IPS-NIHi11 (cell line): ENCODE results near the gene PNLIPRP3.
A peak's percentile ranks its signal among the peaks of the same experiment; 100 is the strongest.

Experiments
- DNase-seq: peaks from one replicate; pipeline ENCODE4 v3.0.0; 2012; ENCODE audit warnings: mixed read lengths, low spot score

The PNLIPRP3 gene

DNA sequence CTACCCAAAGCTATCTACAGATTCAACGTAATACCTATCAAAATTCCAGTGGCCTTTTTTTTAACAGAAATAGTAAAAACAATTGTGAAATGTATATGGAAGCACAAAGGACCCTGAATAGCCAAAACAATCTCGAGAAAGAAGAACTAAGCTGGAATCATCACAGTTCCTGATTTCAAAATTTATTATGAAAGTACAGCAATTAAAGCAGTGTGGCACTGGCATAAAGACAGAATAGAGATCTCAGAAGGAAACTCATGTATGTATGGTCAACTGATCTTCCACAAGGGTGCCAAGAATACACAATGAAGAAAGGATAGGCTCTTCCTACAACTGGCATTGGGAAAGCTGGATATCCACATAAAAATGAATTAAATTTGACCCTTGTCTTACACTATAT, 23.2 kb downstream of the PNLIPRP3 start:
- no peak for DNase-seq

DNA sequence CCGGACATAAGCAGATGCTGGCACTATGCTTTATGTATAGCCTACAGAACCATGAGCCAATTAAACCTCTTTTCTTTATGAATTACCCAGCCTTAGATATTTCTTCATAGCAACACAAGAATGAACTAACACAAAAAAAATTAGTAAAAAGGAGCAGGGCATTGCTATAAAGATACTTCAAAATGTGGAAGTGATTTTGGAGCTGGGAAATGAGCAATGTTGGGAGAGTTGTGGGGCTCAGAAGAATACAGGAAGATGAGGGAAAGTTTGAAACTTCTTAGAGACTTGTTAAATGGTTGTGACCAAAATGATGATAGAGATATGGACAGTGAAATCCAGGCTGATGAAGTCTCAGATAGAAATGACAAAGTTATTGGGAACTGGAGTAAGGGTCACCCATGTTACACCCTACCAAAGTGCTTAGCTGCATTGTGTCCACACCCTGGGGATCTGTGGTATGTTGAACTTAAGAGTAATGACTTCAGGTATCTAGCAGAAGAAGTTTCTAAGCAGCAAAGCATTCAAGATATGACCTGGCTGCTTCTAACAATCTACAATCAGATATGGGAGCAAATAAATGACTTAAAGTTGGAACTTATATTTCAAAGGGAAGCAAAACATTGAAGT, 24.2 kb downstream of the PNLIPRP3 start:
- no peak for DNase-seq

DNA sequence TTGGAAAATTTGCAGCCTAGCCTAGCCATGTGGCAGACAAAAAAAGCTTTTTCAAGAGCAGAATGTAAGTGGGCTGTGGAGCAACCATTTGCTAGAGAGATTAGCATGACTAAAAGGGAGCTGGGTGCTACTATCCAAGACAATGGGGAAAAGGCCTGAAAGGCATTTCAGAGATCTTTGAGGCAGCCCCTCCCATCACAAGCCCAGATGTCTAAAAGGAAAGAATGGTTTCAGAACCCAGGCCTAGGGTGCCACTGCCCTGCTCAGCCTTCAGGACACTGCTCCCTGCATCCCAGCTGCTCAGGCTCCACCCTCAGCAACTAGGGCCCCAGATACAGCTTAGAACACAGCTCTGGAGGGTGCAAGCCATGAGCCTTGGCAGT, 24.7 kb downstream of the PNLIPRP3 start:
- peak; percentile 56 for DNase-seq

DNA sequence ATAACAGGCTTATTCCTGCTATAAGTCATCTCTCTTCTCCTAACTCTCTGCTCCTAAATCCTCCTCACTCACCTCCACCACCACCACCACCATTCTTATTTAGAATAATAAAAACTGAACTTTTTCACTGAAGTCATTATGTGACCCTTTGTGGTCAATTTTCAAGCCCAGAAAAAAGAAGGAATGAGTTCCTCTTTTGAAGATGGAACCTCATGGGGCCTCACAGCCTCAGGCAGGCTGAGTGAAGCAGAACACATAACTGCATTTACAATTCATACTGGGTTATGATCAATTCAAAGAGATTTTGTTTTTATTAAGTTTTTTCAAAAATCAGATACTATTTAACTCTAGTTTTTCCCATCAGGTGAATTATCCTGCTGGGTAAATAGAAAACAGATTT, 29.8 kb downstream of the PNLIPRP3 start:
- DNase-seq = no peak

DNA sequence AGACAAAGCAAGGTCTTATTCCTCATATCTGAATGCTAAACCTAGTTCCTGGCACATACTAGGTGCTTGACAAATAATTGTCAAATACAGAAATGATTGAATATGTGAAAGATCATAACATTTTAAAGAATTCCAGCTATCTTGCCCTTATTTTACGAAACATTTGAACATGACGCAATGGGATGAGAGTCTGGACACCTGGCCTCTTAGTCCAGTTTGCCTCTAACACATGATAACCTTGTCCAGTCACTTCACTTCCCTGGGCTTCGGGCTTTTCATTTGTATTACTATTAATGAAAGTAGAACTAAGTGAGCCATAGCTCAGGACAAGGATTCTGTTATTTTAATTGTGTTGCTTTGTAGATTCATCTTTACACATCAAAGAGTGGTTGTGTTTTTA, 32.6 kb downstream of the PNLIPRP3 start:
- DNase-seq = no peak

DNA sequence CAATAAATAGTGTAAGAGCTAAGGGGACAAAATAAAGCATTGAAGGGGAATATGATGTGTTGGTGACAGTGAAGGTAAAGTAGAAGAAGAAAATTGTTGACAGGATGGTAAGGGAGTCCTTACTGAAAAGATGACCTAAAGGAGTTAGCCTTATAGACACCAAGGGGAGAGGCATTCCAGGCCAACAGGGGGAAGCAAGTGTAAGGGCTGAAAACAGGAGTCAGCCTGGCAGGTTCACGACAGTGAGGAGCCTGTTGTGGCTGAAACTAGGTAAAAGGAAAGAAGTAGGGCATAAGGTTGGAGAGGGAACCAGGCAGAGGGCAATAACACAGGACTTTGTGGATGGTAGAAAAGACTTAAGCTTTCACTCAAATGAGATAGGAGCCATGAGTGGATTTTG, 34.0 kb downstream of the PNLIPRP3 start:
- DNase-seq = peak; percentile 19

DNA sequence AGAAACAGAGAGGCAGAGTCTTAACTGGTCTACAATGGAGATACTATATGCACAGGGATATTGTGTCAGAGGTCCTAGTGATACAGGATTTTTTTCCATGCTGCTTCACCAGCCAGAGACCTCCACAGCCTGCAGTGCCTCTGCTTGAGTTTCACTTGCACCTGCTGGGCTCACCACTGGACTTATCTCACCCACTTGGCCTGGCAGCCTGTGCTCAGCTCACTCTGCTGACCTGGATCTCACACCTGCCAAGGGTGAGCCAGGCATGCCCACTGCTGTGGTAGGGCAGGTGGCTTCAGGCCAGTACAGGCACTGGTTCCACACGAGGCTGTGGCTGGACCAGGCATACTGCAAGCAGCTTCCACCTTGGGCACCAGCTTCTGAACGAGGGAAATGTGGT, 36.6 kb downstream of the PNLIPRP3 start:
- DNase-seq = no peak

DNA sequence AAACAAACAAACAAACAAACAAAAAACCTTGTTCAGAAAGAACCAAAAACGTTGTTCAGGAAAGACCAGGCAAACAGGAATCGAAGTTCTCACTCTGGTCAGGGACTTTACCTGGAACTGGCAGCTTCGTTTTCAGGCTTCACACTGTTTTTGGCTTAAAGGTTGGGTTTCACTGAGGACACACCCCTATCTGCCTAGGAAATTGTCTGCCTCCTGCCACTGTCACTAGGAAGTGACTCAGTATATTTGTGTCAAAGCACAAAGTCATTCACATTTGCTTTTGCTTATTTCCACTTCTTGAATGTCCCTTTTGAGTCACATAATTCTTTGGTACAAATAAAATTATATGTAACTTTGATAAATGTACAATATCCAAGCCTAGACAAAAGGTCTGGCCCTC, 37.9 kb downstream of the PNLIPRP3 start:
- DNase-seq = no peak

DNA sequence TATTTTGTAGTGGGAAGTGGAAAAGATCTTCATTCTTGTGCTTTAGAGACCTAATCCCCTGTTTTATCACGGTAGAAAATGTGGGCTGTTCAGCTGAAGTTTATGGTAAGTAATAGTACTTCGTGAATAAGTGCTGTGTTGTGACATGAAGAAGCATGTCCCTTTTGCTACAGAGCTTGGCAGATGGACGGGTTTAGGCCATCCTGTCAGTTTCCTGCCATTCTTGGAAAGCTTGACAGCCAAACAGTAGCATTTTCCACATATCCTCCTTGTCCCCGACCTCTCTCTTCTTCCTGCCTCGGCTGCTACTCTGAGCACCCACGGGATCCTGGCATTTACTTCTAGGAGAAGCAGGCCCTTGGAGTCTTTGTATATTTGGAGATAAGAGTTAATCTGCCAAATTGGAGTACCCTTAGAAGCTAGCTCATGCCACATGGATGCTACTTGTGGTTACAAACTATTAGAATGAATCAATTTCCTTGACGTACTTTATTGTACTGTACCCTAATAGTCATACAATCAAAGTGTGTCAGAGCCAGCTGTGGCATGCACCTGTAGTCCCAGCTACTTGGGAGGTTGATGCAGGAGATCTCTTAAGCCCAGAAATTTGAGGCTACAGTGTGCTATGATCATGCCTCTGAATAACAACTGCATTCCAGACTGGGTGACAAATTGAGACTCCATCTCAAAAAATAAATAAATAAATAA, 39.2 kb downstream of the PNLIPRP3 start:
- no peak for DNase-seq

DNA sequence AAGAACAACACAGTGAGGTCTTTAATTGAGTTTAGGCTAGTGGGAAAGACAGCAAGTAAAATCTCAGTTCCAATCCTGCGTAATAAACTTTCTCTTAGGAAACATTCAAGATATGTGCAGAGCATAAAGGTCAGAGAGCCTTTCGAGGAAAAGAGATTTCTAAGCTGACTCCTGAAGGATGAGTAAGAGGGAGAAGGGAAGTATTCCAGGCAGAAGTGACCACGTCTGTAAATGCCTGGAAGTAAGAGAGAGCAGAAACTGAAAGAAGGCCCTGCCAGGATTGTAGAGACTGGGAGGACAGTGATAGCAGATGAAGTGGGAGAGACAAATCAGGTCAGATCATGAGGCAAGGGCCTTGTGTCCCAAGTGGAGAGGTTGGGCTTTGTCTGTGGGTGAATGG, 41.8 kb downstream of the PNLIPRP3 start:
- no peak for DNase-seq

DNA sequence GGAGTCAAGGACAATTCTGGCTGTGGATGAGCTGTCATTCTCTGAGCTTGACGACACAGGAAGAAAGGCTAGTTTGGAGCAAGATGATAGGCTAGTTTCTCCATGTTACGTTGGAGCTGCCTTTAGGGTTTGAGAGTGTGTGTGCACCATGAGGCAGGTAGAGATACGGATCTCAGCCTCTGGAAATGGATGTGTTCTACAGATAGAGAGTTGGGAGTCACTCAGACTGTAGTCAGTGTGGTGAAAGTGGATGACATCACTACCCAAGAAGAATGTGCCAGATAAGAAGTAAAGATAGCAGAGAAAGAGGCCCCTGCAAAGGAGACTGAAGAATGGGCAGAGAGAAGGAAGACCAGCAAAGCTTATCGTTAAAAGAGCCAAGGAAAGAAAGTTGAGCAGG, 42.4 kb downstream of the PNLIPRP3 start:
- DNase-seq = no peak

DNA sequence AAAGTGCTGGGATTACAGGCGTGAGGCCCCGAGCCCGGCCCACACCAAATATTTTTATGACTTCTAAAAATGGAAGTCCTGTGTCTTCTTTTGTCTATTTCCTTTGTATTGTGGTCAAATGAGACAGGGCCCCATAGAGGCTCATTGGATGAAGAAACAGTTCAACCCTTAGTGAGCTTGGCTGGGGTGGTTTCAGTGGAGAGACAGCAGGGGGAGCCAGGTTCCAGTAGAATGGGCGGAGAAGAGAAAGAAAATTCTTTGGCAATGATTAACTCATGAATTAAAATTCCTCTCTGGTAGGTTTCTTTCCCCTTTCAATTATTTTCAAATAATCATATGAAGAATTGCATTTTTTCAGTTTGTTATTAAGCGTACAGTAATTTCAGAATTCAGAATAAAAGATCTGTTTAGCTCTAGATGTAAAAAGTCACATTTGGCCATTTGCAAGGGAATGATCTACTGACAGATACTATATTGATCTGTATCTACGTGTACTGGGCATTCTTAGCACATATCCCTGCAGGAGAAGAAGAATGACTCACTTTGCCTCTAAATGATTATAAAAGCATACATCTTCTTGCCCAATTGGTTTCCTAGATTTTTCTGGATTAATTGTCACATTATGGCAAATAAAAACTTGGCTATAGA, 43.2 kb downstream of the PNLIPRP3 start:
- peak; percentile 67 for DNase-seq

DNA sequence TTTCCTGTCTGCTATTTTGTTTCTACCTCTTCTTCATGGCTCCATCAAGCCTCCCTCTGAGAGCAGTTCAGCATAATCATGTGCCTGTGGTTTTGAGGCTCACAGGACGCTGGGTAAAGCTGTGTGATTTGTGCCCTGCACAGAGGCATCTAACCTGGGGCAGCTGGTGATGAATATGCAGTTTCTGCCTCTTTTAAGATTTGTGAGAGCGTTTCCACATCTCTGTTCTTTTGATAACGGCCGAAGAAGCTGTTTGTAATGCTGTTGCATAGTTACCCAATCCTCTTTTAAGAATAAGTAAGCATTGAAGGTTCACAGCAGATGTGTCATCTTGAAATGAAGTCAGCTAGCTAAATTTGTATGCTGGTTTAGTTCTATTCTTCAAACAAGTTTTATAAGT, 45.2 kb downstream of the PNLIPRP3 start:
- DNase-seq = no peak

DNA sequence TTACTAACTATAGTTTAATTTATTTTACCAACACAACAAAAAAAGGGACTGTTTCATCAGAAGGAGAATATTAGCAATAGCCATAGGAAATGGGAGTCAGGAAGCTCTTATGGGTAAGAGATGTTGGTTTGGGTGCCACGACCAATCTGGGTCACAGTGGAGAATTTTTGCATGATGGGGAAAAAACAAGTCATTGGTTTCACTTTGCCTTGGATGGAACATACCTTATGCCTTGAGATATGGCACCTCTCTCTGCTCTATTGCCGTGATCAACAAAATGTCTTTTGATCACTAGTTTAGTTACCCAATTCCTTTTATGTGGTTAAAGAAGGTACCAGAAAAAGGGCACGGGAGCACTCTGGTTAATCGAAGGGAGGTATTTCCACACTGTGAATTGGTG, 48.2 kb downstream of the PNLIPRP3 start:
- no peak for DNase-seq

DNA sequence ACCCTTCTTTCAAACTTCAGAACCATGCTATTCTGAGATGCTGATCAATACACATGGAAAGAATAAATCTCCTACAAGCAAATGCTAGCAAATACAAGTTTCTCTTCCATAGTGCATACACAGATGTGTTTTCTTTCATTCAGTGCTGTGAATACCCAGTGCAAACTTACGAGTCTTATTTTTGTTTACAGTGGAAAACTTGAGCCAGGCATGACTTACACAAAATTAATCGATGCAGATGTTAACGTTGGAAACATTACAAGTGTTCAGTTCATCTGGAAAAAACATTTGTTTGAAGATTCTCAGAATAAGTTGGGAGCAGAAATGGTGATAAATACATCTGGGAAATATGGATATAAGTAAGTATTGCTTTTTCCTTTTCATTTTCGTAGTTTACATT, 48.8 kb downstream of the PNLIPRP3 start:
- DNase-seq = no peak

DNA sequence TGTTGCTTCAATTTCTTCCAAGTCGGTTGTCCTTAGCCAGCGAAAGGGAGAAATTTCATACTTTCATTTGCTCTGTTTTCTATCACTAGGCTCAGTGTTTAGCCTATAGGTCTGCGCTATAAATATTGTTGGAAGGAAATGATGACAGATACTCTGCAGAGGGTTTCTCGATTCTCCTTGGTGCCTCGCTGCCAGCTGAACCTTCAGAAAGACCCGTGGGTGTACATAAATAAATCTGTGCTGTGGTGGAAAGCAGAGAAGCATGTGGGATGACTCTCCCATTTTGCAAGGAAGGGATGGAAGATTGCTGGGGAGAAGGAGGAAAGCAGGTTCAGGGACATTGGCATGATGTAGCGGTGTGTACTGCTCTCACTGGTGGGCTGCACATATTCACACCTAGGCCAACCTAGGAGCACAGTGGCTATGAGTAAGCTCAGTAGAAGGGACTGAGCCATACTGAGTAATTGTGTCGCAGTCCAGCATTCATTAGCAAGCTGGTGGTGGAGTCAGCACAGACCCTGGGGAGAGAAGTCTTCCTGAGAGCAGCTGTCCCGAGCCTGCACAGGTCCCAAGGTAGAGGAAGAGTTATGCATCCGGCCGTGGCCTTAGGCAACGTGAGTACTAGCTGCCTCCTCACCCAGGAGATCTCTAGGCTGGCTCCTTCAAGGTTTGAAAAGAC, 50.5 kb downstream of the PNLIPRP3 start:
- DNase-seq = no peak

DNA sequence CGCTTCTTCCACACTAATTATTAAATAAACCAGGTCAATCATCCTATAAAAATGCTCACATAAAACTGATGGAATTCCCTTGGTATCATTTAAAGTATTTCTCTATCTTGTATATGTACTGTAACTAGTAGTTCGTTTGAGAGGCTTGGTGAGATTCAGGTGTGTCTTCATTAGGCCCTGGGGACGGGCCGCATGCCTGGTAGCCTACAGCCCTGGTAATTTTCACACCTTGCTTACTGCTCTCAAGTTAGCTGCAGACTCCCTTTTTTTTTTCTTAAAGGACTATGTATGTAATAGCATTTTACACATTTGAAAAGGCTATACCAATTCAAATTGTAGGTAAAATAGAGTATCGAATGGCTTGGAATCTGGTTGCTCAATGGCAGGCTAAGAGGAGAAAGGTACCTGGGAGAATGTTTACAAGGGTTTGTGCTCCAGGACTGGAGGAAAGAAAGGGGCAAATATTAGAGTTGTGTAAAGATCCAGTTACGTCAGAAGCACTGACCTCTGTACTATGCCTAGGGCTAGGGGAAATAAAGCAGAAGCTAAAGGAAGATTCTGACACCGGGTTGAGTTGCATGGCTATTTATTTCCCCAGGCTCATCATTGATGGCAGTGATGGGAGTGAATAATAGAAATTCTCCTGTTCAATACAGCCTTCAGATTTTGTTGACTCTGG, 59.3 kb downstream of the PNLIPRP3 start:
- DNase-seq = no peak

DNA sequence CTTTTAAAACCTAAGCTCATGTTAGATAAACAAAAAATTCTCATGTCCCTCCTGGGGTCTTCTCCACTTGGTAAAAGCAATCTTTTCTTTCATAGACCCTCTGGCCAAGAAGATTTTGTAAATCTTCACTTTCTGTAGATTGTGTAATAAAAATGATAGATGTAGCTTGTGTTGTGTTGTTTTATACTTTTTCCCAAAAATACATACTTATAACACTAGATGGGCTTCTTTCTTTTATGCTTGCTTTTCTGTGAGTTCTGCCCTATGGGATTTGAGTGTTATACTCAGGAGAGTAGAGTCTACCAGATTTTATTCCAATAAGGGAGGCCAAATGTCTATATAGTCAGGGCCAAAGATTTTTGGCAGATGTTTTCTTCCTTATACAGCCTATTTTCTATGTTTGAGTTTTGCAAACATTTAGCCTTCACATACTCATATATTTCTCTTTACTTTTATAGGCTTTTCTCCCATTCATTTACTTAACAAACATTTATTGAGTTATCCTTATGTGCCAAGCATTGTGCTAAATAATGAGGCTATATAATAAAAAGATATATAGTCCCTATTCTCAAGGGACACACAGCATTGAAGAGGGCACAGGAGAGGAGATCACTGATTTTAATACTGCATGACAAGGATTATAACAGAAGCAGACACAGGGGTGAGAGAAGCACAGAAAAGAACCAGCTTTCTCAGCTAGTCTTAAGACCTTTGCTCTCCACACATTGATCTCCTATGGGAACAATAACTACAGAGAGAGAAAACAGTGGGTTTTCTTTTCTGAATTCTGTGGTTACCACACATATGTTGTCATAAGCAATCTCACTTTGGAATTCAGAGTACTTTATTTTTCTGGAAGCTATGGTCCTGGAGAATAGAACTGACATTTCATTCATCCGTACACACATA, 60.1 kb downstream of the PNLIPRP3 start:
- DNase-seq = no peak

DNA sequence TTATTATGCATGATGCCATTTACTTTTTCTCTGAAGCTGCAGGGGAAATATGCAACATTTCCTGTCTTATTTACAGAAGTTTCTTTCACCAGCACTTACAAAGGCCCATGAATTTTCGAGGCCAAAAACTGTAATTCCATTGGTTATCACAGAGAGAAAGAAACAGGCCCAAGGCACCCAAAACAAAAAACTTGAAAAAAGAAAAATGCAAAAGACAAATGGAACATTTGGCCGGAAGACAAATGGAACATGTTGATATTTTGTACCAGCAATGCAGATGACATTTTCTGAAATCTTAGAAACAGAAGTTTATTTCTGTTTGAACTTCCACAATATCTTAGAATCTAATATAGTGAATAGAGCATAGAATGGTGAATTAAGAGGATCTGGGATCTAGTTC, 61.8 kb downstream of the PNLIPRP3 start:
- no peak for DNase-seq

DNA sequence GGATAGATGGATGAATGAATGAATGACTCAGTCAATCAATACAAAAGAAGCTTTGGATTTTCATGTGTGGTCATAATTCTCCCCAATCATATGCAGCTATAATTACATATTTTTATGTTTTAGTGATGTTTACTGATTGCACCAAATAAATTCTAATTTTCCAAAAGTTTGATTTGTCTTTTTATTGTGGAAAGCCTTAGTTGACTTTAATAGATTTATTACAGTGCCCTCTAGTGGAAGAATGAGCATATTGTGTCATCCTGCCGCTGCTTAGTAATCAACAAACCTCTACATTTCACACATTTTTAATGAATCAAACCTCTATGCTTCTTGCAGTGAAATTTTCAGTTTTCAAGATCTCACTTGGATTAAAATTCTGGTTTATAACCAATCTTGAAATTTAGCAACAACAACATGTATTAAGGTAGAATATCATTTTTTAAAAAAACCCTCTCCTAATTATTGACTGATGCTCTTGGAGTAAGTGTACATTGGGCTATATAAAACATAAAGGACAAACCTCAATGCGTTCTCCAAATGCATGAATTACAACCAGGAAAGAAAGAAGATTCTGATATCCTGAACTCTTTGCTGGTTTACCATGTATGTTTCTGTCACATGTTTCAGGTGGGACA, 62.5 kb downstream of the PNLIPRP3 start:
- DNase-seq = peak; percentile 44

DNA sequence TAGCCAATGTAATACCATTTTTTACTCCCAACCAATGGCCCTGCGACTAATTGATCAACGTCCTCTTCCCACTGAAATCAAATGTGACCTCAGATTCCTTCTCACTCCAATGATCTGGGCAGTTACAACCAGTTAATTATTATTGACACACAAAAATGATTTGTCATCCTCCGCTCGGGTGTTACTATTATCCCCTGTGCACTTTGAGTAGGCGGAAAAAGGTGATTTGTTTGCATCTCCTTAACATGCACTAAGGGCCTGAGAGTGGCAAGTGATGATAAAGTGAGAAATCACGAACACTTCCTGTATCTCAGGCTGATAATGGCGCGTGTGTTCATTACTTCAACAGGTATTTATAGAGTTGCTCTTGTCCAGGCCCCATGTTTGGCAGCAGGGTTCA, 77.1 kb downstream of the PNLIPRP3 start:
- DNase-seq = no peak
